DMS53 treated with DMSO at 0.1 percent for 48 hours (cell line): Measurements from ENCODE around the gene WIF1.
A peak's percentile ranks its signal among the peaks of the same experiment; 100 is the strongest.

ENCODE experiments used
- DNase-seq: peaks from one replicate; lab custom pipeline; 2025; ENCODE audit not compliant: unreplicated experiment; lab: John Stamatoyannopoulos, UW

Gene WIF1

DNA sequence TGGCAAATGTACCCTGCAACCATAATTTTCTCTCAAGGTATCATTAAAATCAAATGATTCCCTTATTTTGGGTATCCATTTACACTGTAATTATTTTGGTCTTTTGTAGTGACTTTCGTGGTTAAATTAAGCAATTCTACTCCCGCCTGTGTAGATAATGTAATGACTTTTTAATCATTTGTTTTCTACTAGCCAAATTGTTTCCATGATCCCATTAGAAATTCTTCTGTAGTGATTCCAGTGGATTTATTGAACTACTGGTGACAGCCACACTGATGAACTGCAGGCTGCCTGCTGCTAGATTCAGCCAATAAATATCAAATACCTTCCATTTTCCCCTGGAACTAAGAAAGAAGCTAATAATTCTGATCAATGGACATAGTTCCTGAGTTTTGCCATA is 96.0 kb downstream of the WIF1 start:
- no peak for DNase-seq

DNA sequence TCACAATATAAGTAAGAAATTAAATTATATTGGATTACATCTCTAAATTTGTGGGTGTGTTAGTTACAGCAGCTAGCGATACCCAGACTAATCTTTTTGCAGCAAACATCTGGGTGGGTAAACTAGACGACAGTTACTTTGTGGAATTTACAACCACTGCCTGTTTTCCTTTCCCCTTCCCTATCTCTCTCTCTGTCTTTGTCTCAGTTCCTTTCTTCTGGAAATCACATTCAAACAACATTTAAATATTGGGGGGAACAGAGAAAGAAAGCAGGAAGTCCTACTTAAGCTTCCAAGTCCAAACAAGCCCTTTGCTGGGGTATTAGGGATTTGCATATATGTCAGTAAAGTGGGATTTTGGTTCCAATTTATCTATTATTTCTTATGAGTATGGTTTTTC is 97.6 kb downstream of the WIF1 start:
- DNase-seq, result no peak

DNA sequence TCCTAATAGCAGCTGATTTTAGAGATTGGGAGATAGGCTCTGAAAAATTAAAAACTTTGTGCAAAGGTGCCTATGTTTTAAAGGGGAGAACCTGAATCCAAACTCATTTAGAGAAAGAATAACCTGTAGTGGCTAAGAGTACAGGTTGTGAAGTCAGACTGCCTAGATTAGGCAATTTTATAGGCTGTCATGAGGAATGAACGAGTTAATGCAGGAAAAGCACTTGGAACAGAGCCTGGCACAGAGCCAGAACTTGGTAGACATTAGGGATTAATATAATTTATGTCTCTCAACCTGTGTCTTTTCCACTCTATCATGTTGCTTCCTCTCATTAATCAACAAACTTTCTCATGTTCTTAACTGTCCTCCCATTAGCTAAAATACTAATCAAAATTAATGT is 98.1 kb downstream of the WIF1 start:
- DNase-seq, result peak; percentile 10

DNA sequence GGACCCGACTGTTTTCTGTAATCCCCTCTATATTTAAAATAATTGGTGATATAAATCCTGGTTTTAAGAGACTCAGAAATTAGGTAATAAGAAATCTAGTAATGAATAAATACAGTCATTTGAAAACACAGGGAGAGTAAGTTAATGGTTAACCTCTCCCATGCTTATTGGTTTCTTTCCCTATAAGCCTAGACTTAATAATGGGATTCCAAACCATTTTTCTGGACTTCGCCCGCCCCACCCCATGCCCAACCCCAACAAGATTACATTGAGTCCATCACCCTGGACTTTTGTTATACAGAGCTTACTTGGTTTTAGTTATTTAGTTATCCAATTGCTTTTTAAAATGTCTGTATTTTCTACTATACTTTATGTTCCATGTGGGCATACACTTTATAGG is 98.7 kb downstream of the WIF1 start:
- DNase-seq, result no peak

DNA sequence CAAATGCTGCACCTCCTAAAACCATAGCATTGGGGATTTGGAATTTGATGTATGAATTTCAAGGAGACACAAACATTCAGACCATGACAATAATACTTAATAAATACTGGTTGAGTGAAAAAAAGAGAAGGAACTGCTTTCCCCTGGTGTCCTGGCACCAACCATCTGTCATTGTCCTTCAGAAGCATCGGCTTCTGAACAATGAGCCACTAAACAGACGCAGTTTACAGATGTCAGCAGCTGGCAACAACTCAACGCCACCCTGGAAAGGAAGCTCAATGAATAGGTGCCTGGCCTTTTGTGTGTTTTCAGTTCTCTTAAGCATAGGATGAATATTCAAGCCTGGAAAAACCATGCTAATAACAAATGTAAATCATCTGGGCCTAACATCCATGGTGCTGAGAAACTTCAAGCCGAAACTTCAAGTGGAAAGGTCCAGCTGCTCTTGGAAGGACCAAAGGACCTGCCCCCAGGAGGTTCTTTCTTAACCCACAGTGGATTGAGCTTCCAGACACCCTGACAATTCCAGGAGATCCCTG is 101.3 kb downstream of the WIF1 start:
- no peak for DNase-seq

DNA sequence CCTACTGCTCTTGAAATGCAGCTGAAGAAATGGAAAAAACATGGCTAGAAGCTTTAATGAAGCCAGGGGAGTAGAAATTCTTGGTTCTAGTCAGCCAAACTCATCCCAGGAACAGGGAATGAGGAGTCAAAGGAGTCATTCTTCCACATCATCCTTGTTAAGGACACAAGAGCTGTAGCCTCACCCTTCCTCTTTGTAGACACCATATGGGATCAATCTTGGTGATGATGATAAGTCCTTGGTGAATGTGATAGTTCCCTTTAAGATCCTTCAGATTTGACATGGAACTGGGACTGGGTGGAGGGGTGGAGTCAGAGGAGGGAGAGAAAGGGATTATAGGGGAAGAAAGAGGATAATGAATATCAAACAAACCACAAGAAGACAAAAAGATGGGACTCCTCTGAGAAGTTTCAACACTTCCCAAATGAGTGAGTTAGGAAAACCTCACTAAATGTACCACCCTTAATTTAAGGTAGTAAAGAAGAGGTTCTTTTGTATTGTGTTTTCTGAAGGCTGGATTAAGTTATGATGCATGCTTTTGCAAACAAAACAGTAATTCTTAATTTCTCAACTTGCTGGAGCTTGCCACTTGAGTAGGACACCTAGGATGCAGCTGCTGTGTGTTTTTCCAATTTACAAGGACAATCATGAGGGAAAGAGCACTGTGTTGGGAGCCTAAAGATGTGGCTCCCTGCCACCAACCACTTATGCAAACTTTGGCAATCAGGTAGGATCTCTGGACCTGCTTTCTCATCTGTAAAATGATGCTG is 104.0 kb downstream of the WIF1 start:
- DNase-seq, result no peak

DNA sequence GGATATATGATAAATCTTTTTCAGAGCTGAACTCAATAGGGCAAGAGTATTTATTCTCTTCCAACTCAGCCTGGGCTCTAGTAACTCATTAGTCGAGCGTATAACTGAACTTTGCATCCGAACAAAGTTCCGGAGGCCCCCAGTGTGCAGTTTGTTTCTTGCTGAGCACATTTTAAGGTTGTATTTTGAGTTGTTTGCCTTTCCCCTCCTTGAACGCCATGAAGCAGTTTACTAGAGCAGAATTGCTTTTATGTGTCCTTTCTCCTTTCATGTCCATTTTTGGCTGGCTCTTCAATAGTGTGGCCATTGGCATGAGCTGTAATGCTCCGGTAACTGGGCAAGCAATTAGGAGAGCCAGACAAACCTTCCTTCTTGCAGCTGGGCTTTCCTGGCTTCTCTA is 105.3 kb downstream of the WIF1 start:
- no peak for DNase-seq

DNA sequence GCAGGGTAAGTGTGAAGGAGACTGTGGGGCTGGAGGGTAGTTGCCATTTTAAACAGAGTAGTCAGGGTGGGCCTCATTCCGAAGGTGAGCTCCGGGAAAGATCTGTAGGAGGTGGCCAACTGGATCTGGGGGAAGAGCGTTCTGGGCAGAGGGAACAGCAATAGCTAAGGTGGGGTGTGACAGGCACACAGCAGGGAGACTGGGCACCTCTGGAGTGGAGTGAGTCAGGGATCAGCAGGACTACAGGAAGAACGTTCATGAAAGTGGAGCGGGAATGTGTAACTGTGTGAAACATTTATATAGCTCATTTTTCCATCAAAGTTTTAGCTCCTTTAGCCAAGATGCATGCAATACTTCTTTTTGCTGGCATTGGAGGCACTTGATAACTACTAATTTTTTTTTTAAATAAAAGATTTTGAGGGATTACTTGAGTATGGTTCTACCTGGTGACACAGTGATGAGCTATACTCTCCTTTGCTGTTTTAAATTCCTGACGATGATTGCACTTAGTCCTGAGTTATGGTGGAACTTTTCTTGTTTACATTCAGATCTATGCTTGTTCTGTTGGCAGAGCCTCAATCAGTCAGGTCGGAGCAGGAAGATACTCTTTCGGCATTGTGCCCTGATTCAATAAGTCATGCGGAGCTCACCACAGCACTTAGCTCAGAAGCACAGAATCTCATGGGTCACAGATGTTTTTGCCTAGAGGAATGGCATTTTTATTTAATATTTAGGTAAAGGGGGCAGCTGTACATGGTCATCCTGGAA is 106.4 kb downstream of the WIF1 start:
- no peak for DNase-seq

DNA sequence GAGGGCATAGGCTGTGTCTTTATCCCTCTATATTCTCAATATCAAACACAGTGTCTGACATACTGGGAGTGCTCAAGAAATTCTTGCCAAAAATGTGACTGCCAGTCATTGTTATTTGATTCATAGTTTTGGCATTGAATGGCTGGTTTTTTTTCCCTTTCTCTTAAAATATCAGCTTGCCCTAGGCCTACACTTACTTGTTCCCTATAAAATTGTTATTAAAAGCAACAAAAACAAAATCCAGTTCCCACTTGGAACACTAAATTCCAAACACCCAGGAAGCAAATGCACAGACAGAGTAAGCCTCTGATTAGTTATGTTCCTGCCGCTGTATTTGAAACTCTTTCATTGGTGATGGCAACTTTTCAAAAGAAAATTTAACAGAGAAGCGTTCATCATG is 110.7 kb downstream of the WIF1 start:
- DNase-seq, result no peak

DNA sequence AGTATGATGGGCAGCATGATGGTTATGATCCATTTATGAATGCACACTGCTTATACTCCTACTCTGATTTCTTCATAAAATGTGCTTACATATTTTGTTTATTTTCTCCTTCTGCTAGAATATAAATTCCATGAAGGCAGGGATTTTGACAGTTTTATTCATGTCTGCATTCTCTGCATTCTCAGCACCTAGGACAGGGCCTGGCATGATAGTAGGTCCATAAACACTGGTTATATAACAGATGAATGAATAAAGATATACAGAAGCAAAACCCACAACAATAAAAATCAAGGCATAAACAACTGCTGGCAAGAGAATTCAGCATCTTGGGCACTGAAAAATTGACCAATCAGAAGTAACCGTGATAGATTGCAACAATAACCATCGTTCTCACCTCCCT is 115.4 kb downstream of the WIF1 start:
- DNase-seq, result no peak

DNA sequence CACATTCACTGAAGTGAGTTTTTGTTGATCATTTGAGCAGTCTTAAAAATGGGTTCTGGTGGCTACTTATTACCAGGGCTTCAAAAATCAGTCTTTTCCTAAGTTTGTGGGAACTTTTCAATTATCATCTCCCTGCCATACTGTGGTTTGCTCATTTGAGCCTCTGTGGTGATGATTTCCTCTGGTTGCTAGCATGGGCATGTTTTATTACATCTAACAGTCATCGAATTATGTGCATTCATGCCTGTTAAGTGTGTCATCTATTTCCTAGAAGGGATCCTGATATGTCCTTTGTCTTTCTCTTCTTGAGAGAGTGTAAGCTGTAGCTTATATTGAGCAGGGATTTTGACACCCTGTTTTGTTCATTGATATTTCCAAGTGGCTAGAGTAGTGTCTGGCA is 116.8 kb downstream of the WIF1 start:
- no peak for DNase-seq
